SH-SY5Y (cell line): Measurements from ENCODE around the gene NBEA.

Source experiments
- GATA2 ChIP-seq: IDR thresholded peaks from 2 replicates; pipeline ENCODE4 v1.6.1; 2011; ENCODE audit warnings: mild to moderate bottlenecking, low read depth, low read length
- GATA3 ChIP-seq: IDR thresholded peaks from 2 replicates; pipeline ENCODE4 v1.6.1; 2011; ENCODE audit warnings: low read depth, mild to moderate bottlenecking, low read length, moderate library complexity

DNA sequence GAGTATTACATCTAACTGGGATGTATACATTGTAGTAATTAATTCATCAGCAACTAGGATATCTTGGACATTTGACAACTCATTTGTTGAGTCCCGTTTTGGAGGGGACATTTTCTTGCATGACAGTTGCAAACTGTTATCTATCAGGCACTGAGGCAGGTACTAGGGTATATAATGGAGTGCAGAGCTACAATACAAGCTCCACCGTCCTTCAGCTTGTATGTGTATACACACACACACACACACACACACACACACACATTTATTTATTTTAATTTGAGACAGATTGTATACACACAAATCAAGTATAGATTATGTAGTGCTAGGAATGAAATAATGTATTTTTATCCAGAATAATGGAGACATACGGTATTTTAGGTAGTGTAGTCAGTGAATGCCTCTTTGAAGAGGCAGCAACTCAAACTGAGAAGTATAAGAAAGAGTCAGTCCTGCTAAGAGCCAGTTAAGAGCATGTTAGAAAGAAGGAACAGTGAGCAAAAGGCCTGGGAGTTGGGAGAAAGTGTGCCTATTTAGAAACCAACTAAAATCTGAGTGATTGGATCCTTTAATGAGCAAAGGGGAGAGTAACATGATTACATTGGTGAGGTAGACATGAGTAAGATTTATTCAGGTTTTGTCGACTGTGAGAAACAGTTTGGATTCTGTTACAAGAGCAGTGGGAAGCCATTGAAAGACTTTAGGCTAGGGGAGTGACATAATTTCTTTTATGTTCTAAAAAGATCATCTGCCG, 74.5 kb downstream of the NBEA start:
- no peak for TF ChIP-seq GATA2
- TF ChIP-seq GATA3, result no peak
